HG03095 (cell line): Measurements from ENCODE around the gene RNF144B.
"Not testable (repeated sequence)": the region's sequence is repeated elsewhere in the genome, so short reads cannot be mapped to it uniquely, and the experiment has no call there.

Source experiments
- ATAC-seq: cut with Tn5 transposase; IDR thresholded peaks from one replicate; pipeline ENCODE4 v1.9.1; 2021; ENCODE audit warnings: moderate library complexity; ENCODE audit not compliant: unreplicated experiment

RNF144B gene

DNA sequence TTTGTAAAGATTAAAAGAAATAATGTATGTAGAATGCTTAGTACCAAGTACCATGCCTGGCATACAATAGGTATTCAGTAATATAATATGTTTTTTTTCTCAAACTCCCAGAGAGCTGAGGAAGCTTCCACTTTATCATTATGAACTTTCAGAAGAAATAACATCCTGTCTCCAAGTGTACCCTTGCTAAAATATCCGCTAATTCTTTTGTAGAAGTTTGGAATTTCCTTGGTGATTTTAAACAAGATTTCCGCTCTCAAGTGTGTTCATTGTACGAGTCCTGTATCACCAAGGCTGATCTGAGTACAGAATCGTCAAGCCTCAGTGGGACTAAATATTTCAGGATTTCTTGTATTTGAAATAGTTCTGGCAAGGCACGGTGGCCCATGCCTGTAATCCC lies 16.1 kb upstream of the RNF144B start:
- ATAC-seq = no peak

DNA sequence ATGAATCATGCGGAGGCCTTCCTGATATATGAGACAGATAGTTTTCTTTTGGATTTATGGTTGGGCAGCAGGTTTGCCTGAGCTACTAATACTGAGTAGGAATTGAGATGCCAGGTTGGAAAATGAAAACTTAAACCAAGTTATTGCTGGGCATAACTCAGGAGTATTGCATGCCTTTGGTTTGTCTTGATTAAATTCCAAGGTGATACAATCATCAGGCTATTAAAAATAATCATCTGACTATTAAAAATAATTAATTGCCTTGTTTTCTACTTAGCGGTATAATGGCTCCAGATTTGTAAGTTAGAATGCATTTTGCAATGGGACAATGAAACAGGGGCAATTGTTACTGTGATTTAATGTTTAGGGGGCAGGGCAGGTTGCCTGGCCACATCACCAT lies 15.5 kb upstream of the RNF144B start:
- no peak for ATAC-seq

DNA sequence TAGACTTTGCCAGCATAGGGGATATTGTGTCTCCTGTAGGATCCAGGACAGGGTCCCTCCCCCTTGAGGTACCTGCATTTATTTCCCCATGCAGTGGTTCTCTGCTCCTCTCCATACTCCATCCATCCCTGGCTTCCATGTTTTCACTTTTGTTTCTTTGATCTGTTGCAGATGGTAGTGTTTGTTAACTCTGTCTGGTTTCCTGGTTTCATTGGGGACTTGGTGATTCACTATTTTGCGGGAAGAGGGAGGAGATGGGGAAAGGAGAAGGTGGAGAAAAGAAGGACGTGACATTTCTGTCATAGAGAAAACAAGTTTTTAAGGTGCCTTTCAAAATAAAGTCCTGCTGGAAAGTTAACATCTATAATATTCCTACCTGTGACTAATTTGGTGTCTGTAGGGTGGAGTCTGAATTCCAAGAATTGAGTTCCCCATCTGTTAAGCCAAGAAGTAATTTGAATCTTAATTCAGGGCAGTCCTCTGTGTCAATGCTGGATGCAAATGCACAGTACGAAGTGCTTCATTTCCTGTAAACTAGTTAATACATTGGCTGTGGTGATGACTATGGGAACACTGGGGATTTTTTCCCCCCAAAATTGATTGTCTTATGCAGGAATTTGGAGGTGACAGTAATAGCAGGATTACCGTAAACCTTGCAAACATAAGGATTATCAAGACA lies 6.9 kb upstream of the RNF144B start:
- no peak for ATAC-seq

DNA sequence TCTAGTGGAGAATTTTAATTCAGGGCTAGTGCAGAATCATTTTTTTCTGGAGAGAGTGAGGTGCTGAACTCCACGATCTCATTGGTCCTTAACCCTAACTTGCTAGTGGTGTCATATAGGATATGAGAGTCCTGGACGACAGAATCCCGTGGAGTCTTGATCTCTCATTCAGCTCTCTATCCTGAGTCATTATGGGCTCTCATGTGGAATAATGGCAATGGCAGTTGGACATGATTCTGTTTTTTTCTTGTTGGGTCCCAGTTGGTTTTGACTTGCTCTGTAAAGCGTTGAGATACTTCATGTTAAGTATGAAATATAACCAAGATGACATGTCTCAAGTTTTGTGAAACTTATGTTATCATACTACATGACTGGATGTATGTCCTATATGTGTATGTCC lies 6.3 kb upstream of the RNF144B start:
- no peak for ATAC-seq

DNA sequence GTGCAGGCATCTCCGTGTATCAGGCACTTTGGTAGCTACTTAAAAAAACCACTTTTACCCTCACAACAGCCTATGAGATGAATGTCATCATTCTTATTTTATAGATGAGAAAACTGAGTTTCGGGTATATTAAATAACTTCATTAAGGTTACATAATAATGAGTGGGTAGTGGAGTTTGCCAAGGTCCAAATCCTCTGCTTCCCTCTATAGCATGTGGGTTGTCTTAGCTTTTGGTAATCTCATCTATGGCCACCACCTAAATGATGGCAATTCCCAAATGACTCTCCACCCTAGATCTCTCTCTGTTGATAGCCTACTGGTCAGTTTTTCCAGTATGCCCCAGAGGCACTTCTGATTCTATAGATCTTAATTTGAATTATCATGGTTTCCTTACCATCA lies 3.7 kb upstream of the RNF144B start:
- no peak for ATAC-seq

DNA sequence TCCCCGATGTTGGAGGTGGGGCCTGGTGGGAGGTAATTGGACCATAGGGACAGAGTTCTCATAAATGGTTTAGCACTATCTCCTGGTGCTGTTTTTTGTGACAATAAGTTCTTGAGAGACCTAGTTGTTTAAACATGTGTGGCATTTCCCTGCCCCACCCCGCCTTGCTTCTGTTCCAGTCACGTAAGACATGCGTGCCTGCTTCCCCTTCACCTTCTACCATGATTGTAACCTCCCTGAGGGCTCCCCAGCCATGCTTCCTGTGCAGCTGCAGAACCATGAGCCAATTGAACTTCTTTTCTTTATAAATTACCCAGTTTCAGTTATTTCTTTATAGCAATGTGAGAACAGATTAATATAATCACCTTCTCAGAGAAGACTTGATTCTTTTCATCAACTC lies 2.5 kb upstream of the RNF144B start:
- ATAC-seq = no peak

DNA sequence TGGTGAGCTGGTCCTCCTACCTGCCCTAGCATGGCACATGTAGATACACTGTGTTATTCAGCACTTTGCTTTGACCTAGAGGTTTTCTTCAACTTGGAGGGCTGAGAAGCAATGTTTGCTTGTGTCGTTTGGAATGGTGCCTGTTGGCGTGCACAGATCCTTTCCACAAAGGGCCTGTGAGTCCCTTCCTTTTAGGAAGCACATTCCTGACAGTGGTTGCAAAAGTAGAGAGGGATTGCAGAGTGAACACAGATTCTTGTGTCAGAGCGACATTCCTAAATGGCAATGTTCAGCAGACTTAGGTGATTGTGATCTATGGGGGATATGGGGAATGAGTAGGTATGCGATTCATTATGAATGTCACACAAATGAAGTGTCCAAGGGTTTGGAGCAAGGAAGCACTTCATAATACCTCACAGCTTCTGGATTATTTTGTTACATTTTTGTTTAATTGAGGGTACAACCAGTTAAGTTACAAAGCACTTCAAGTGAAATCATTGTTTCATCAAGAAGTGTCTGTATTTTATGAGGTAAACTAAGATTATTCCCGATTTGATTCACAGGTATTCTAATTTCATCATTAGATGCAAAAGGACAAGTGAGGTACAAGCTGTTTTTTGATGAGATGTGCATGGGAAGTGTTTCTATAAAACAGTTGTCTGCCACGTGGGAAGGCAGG lies 713 bp upstream of the RNF144B start:
- ATAC-seq = no peak

DNA sequence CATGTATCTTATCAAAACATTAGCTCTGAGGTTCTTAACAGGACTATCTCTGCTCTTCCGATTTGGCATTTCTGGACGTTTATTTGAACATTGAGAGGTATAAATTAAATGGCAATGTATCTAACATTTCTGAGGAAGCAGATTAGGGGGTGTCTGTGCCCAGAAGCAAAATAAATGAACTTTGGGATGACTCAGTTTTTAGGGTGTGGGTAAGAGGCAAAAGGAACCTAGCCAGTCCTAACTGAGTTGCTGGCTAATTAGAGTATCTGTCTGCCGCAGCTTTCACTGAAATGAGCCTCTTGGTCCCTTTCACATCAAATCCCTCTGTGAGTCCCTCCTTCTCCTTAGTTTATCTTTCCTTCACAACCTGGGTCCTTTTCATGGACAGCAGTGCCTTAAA lies 1.1 kb downstream of the RNF144B start:
- ATAC-seq = no peak

DNA sequence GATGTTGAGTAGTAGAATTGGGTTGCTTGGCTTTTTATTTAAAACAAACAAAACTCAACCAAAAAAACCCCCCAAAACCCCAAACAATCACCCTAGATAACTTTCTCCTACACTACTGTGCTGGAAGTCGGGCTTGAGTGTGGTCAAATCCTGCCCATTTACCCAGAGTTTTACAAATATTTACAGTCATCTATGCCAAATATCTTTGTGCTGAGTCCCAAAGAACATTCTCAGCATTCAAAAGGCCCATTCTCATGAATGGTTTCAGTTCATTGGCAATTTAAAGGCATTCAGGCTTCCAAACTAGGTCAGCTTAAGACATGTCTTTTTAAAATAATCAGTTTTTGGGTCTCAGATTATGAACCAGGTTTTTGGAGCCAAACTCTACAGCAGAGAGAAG lies 1.8 kb downstream of the RNF144B start:
- ATAC-seq = no peak

DNA sequence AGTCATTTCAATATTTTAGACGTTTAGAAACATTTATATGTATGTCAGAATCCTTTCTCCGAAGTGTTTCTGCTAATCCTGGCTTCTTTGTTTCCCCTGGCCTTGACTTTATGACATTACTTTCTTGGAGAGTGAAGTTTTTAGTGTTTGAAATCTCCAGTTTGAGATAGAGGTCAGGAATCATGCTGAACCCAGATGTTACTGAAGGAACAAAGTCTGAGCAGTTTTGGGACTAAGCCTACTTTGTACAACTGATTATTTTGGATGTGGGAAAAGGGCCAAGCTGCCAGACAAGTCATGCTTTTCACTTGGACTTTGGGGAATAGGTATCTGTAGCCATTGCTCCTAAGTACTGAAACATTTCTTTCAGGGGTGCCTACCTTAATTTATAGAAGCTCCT lies 2.3 kb downstream of the RNF144B start:
- ATAC-seq = no peak

DNA sequence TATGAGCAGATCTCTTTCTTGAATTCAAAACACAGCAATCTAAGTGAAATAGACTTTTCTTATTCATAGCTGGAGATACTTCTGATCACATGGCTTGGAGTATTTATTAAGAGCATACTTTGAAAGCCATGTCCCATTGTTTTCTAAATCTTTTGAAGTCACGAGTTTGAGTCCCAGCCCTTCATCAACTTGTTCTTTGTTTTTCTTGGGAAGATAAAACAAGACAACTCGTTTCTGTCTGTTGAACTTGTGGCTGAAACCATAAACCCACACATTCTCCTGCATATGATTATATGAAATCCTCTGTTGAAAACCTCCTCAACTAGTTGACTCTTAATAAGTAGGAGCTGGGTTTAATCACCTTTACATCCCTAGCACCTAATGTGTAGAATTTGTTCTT lies 3.3 kb downstream of the RNF144B start:
- ATAC-seq = no peak

DNA sequence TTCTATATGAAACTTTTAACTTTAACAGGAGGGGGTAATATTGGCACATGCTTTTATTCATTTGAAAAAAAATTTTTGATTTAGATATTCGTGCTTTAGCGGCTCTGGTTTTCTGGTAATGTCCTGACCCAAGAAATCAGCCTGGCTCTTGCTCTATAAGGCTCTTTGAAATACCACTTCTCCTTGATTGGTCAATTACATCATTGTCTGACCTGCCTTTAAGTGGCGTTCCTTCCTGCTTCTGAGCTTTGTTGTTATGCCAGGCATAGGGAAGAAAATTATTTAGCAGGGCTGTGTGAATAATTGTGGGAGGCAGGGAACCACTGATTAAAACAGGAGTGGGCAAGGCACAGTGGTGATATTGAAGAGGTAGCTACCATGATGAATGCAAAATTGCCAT lies 3.9 kb downstream of the RNF144B start:
- ATAC-seq = no peak

DNA sequence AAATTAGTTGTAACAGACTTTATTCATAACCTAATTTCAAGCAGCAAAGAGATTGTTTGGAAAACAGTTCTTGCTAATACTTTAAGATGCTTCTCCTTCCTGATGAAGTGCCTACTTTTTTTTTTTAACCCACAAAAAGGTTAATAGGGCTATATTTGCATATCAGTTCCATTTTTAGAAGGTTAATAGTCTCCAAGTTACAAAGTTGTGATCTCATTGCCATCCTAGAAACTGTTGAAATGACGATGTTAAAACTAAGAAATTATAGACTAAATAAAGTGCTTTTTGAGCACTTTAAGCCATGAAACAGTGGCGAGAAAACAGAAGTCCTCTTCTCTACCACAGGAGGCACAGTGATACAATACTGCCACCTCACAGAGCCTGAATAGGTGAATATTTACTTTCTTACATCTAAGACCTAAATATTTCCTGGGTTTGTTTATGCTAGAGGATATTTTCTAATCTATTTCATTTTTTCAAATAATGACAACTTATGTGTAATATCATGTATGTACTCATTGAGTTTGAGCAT lies 5.3 kb downstream of the RNF144B start:
- no peak for ATAC-seq

DNA sequence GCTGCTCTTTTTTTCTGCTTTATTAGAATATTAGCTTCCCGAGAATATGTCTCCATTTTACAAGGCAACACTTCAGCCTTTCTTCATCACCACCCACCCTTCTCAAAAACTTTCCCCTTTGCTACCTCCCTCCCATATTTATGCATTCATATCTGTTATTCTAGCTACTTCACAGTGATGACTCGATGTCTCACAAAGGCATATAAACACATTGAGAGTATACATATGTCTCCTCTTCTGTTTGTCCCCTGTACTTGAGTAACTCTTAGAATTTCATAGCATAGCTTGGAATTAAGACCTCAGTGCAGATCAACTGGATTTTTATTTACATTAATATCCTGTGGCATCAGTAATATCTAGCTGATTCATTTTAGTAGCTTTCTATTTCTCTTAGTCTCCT lies 6.5 kb downstream of the RNF144B start:
- ATAC-seq = no peak

DNA sequence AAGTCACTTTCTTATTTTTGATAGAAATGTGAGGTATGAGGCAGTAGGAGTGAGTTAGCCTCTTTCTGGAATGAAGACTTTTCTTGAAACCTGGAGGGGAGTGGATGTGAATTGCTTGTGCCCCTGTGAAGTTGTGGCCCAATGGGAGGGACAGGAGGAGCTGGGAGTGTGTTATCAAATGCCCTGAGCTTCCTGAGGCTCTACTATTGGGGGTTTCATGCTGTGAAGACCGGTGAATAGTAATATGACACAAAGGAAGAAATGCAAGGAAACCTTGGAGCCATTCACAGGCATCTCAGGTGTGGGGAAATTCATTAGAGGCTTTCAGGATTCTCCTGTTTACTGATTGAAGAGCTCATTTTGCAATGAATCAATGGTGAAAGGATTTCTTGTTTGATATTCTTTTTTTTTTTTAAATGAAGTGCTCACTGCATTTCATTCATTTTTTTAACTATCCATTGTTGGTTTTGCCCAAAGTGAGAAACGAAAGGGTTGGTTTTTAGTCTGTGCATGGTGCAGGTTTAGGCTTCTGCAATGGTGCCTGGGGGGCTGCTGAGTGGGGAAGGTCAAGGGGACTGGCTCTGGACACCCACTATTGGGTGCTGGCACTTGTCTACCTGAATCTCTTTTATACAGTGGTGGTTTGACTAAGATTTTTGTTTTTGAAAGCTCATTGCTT lies 8.2 kb downstream of the RNF144B start:
- no peak for ATAC-seq

DNA sequence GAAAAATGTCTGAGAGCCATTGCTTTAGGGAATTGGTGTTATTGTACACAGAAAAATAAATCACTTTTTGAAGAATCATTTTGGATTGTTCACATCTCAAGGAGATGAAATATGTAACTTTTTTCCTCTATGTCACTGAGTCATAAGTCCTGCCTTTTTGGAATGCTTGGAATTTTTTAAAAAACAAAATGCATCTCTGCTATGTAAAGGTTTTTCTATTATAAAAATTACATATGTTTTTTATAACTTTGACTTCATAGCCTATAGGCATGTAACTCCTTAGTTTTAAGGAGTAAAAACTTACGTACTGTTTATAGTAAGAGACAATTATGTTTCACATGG lies 8.7 kb downstream of the RNF144B start:
- ATAC-seq = no peak

DNA sequence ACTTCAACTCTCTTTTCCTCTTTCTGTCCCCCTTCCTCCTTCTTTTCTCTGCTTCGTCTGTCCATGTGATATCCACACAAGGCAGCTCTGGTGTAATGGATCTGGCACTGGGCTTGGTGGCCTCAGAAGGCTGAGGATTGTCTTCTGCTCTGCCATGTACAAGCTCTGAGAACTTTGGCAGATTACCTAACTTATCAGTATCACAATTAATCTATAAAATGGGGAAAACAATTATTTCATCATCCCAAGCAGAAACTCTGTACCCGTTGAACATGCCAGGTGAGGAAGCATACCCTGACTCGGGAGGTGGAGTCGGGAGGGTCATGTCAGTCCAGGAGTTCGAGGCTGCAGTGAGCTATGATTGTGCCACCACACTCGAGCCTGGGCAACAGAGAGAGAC lies 10.6 kb downstream of the RNF144B start:
- no peak for ATAC-seq

DNA sequence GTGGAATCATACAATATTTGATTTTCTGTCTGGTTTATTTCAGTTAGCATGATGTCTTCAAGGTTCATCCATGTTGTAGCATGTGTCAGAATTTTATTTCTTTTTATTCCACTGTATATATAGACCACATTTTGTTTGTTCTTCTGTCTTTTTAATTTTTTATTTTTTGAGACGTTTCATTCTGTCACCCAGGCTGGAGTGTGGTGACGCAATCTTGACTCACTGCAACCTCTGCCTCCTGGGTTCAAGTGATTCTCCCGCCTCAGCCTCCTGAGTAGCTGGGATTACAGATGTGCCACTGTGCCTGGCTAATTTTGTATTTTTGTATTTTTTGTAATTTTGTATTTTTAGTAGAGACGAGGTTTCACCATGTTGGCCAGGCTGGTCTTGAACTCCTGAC lies 11.1 kb downstream of the RNF144B start:
- not testable (repeated sequence) for ATAC-seq

DNA sequence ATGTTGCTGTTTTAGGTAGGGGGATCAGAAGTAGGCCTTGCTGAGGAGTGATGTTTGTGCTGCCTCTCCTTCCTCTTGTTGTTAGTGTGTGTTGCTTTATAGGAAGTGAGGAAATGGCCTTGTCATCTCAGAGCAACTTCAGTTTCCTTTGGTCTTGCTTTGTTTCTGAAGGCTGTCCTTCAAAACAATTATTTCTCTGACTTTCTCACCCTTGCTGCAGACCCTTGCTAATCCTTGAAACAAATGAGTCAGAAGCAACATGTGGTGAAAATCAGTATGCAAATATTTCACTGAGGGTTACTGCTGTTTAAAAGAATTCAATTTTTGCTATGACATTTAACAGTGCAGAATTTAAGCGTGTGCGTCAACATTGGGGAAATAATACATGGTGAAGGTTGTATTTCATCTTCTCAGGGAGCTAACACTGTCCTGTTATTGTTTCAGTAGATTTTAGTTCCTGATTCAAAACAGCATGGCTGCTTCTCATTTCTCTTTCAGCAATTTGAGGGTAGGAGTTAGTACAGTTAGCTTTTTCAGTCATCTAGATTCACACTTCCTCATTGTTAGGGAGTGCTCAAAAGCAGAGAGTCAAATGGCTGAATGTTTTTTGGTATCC lies 13.8 kb downstream of the RNF144B start:
- peak; percentile 90 for ATAC-seq

DNA sequence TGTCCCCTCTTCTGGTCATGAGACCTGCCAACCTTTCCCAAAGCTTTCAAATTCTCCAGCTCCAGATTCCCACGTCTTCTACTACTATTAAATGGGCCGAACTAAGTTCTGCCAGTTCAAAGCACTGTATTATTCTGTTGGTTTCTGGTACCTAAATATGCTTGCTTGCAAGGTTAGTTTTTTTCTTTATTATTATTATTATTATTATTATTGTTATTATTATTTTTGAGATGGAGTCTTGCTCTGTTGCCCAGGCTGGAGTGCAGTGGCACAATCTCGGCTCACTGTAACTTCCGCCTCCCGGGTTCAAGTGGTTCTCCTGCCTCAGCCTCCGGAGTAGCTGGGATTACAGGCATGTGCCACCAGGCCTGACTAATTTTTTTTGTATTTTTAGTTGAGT lies 17.8 kb downstream of the RNF144B start:
- not testable (repeated sequence) for ATAC-seq

DNA sequence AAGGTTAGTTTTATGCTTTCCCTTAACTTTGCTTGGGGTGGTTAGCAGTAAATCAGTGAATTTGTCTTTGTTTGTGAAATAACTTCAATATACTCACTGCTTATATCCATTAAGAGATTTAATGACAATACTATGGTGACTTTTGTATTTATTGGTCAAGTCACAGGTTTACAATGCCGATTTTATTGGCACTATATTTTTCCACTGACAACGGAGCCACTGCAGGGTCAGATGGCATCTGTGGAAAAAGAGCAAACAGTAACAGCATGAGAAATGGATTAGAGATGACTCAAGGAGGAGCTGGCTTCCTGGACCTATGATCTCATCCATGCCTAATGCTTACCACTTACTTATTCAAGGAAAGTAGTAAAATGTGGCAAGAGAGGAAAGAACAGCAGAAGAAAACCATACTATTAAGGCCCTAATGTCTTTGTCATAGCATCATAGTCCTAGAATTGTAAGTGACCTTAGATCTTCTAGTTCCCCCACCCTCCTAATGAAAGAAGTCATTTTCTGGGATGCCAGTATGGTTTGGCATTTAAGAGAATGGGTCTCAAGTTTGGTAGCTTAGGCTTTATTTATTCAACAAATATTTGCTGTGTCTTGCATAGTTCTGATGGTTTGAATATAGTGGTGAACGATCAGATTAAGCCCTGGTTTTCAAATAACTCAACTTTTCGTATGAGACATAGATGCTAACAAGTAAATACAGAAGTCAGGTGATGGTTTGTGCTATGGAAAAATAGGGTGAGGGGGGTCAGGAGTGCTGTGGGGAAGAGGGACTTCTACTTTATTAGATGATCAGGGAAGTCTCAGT lies 18.5 kb downstream of the RNF144B start:
- ATAC-seq = no peak
